Activated T-helper 2 cell treated with anti-CD3 and anti-CD28 coated beads, Interferon-gamma antibody, Interleukin-2, Interleukin-4, amounts not matched to agents 10 μg/mL and 5 μg/mL and 100 μg/mL, durations not matched to agents 14 hours and 24 hours and 36 hours (primary cell): ENCODE measurements around the gene PPP2R2C. TPM values are rescaled to one million over a fixed set of nuclear protein-coding genes. Genes with fewer than 3 reads are reported as not detected.

Source experiments
- DNase-seq: peaks from one replicate; pipeline ENCODE4 v3.0.0; 2021; ENCODE audit warnings: low spot score
- H3K27ac Mint-ChIP-seq: one replicate; pipeline ENCODE4 v1.8.0; 2021; ENCODE audit warnings: mixed read lengths
- H3K27me3 Mint-ChIP-seq: one replicate; pipeline ENCODE4 v1.8.0; 2021; ENCODE audit warnings: low read depth, mixed read lengths
- H3K36me3 Mint-ChIP-seq: one replicate; pipeline ENCODE4 v1.8.0; 2021; ENCODE audit warnings: low read depth, mixed read lengths
- H3K4me1 Mint-ChIP-seq: one replicate; pipeline ENCODE4 v1.8.0; 2021; ENCODE audit warnings: low read depth, mixed read lengths
- H3K4me3 Mint-ChIP-seq: one replicate; pipeline ENCODE4 v1.8.0; 2021; ENCODE audit warnings: low read depth, mild to moderate bottlenecking, moderate library complexity, mixed read lengths
- H3K9me3 Mint-ChIP-seq: one replicate; pipeline ENCODE4 v1.8.0; 2021; ENCODE audit warnings: mixed read lengths
- intact Hi-C: fragments of 100-400 bp; cut with micrococcal nuclease; formaldehyde crosslinking; loops from one replicate; pipeline ENCODE4 v1.15.1; 2023
- total RNA-seq: library from RNA; stranded (reverse); gene quantifications from 2 replicates; pipeline ENCODE4 v1.2.3, GENCODE V29; 2022

PPP2R2C gene
- total RNA-seq, 1 donor from 2014 or later = not detected

GRCh38 chr4:6354626-6355025, 117.8 kb downstream of the PPP2R2C start:
- Mint-ChIP-seq H3K4me1 (no peaks in the 10 kb centered on the region), H3K4me3 (no peak overlapping the region), H3K27me3 (no peaks in the 10 kb centered on the region), H3K36me3 (no peaks in the 10 kb centered on the region), H3K27ac (no peak overlapping the region), H3K9me3 (no peaks in the 10 kb centered on the region)
- intact Hi-C loops = no loop called here
- no peak for DNase-seq

DNA sequence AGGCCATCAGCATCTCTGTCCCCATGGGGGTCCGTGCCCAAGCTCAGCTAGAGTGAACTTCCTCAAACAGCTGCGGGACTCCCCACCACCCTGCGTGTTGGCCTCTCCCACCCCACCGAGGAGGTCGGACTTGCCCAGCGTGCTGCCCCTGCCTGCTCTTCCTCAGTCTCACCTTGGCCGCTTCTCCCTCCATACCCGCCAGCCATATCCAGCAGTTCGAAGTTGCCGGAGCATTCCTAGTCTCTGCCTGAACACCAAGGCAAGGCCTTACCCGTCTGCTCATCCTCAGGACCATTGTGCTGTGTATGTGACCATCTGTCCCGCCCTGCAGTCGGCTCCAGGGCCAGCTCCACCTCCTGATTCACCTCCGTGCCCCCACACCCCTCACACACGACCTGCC, 118.3 kb downstream of the PPP2R2C start:
- H3K4me3 Mint-ChIP-seq = no peak overlapping the region
- H3K4me1 Mint-ChIP-seq = no peaks in the 10 kb centered on the region
- intact Hi-C loops = no loop called here
- H3K36me3 Mint-ChIP-seq = no peaks in the 10 kb centered on the region
- DNase-seq = no peak
- no peak overlapping the region for H3K27ac Mint-ChIP-seq
- no peaks in the 10 kb centered on the region for H3K9me3 Mint-ChIP-seq
- no peaks in the 10 kb centered on the region for H3K27me3 Mint-ChIP-seq

GRCh38 chr4:6352031-6352692, 120.3 kb downstream of the PPP2R2C start:
- Mint-ChIP-seq H3K9me3 (no peaks in the 10 kb centered on the region), H3K4me1 (no peaks in the 10 kb centered on the region), H3K36me3 (no peaks in the 10 kb centered on the region), H3K27ac (no peak overlapping the region), H3K27me3 (no peaks in the 10 kb centered on the region), H3K4me3 (no peak overlapping the region)
- no peak for DNase-seq
- intact Hi-C loops = no loop called here

DNA sequence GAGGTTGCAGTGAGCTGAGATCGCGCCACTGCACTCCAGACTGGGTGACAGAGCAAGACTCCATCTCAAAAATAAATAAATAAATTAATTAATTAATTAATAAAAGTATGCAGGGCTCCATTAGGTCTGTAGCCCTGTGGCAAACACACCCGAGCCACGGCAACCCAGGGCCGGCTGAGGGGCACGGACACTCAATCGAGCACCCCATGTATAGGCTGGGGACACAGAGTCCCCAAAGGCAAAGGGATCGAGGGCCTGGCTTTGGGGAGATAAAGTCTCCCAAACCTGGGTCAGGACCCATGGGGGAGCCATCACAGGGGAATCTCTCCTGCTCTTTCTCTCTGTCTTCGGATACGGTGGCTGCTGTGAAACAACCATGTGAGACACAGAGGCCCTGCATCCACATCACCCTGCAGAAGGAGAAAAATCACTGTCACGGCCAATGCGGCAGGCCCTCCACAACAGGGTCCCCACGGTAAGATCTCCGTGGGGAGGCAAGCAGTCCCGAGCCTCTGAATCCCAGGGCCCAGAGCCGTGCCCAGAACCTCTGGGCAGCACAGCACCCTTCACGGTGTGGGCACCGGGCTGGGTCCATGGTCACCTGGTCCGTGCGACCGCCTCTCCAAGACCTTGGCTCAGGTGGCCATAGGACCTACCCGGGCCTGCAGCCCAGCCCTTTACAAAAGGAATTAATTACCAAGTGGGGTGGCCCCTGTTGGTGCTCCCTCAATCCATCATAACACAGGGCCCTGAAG, 121.0 kb downstream of the PPP2R2C start:
- Mint-ChIP-seq H3K4me3 (no peak overlapping the region), H3K27me3 (no peaks in the 10 kb centered on the region), H3K36me3 (no peaks in the 10 kb centered on the region), H3K4me1 (no peaks in the 10 kb centered on the region), H3K9me3 (no peaks in the 10 kb centered on the region), H3K27ac (no peak overlapping the region)
- DNase-seq = no peak
- intact Hi-C loops = no loop called here

DNA sequence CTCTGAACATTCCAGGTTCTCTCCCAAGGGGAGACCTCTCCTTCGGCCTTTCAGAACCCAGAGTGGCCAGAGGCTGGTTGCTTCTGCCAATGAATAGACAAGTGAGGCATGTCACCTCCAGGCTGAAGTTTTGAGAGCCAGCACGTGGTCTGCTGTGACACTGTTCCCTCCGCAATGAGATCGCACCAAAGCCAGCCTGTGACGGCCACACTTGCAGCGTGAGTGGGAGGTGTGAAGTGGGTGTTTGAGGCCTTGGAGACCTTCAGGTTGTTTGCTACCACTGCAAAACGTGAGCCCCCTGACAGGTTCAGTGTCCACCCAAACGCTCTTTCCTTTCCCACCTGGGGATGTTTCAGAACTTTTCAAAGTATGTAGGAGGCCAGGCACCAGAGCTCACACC, 121.8 kb downstream of the PPP2R2C start:
- DNase-seq = no peak
- no peaks in the 10 kb centered on the region for H3K36me3 Mint-ChIP-seq
- H3K9me3 Mint-ChIP-seq = no peaks in the 10 kb centered on the region
- no peak overlapping the region for H3K27ac Mint-ChIP-seq
- no peak overlapping the region for H3K4me3 Mint-ChIP-seq
- intact Hi-C loops = no loop called here
- H3K27me3 Mint-ChIP-seq = no peaks in the 10 kb centered on the region
- H3K4me1 Mint-ChIP-seq = no peaks in the 10 kb centered on the region

- Mint-ChIP-seq H3K27me3 (no peaks in the 10 kb centered on the region), H3K4me3 (no peak overlapping the region), H3K9me3 (no peaks in the 10 kb centered on the region), H3K27ac (no peak overlapping the region), H3K4me1 (no peaks in the 10 kb centered on the region), H3K36me3 (no peaks in the 10 kb centered on the region)
- no peak for DNase-seq
- intact Hi-C loops = no loop called here
Measured at GRCh38 chr4:6349896-6350603, 122.4 kb downstream of the PPP2R2C start.

DNA sequence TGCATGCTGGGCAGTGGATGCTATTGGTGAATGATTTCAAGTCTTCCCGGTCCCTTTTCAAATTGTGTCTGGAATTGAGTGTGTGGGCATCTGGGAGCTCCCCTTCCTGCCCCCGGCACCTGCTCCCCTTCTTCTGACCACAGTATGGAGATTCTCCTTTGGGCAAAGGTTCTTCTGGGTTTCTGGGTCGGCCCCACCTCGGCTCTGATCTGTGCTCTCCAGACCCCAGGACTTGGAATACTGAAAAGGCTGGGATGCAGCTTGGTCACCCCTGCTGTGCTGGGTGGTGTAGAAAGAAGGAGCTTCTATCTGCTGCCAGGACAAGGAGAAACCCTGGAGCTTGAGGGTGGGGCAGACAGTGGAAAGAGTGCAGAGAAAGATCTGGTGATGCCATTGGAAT, 124.0 kb downstream of the PPP2R2C start:
- H3K9me3 Mint-ChIP-seq = no peaks in the 10 kb centered on the region
- H3K36me3 Mint-ChIP-seq = no peaks in the 10 kb centered on the region
- intact Hi-C loops = no loop called here
- H3K27ac Mint-ChIP-seq = no peak overlapping the region
- DNase-seq = no peak
- H3K4me1 Mint-ChIP-seq = no peaks in the 10 kb centered on the region
- no peak overlapping the region for H3K4me3 Mint-ChIP-seq
- no peaks in the 10 kb centered on the region for H3K27me3 Mint-ChIP-seq

DNA sequence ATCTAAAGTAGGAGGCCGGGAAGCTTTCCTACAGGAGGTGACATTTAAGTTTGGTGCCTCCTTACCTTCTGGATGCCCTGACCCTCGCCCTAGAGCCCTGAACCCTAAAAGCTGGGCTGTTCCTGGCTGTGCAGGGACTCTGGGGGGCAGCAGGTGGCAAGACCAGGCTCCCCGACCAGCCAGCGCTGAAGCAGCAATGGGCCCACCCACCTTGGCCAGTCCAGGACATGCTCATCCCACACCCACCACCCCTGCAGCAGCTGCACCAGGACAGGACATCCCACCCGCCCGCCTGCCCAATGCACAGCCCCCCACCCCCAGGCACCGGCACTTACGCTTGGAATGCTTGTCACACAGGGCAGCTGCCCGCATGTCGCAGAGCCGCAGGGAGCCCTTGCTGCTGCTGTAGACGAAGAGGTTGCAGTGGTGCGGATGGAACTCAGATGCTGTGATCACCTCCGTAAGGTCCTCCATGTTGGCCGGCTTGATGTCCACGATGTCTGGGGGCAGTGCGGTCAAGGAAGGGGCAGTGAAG, 124.8 kb downstream of the PPP2R2C start:
- H3K4me3 Mint-ChIP-seq = no peak overlapping the region
- peaks cover 3% of the 10 kb centered on the region for H3K27me3 Mint-ChIP-seq
- no peaks in the 10 kb centered on the region for H3K36me3 Mint-ChIP-seq
- no peaks in the 10 kb centered on the region for H3K4me1 Mint-ChIP-seq
- intact Hi-C loops = no loop called here
- no peaks in the 10 kb centered on the region for H3K9me3 Mint-ChIP-seq
- no peak overlapping the region for H3K27ac Mint-ChIP-seq
- no peak for DNase-seq

- no peak overlapping the region for H3K4me3 Mint-ChIP-seq
- intact Hi-C loops = no loop called here
- H3K36me3 Mint-ChIP-seq = no peaks in the 10 kb centered on the region
- H3K27me3 Mint-ChIP-seq = peaks cover 4% of the 10 kb centered on the region
- no peaks in the 10 kb centered on the region for H3K4me1 Mint-ChIP-seq
- no peaks in the 10 kb centered on the region for H3K9me3 Mint-ChIP-seq
- no peak overlapping the region for H3K27ac Mint-ChIP-seq
- no peak for DNase-seq
Measured at GRCh38 chr4:6346373-6347110, 125.9 kb downstream of the PPP2R2C start.

DNA sequence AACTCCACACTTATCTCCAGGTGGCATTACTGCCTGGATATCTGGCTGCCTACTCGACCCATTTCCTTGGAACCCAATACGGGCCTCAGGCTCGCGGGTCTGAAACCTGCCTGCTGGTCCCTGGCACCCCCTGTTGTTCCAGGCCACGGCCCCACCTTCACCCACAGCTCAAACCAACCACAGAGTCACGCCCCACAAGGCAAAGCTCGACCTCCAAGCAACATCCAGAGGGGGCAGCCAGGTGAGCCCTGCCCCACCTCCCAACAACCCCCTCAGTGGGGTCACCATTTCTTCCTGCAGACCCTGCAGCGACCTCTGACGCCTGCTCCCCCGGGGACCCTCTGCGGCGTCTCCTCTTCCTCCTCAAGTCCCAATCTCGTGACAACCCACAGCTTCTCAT, 126.5 kb downstream of the PPP2R2C start:
- Mint-ChIP-seq H3K4me3 (no peak overlapping the region), H3K4me1 (no peaks in the 10 kb centered on the region), H3K27ac (no peak overlapping the region), H3K9me3 (no peaks in the 10 kb centered on the region), H3K36me3 (no peaks in the 10 kb centered on the region), H3K27me3 (peaks cover 7% of the 10 kb centered on the region)
- intact Hi-C loops = no loop called here
- DNase-seq = no peak

- Mint-ChIP-seq H3K4me1 (no peaks in the 10 kb centered on the region), H3K36me3 (no peaks in the 10 kb centered on the region), H3K4me3 (no peak overlapping the region), H3K27ac (no peak overlapping the region), H3K9me3 (no peaks in the 10 kb centered on the region), H3K27me3 (peaks cover 10% of the 10 kb centered on the region)
- intact Hi-C loops = no loop called here
- no peak for DNase-seq
Measured at GRCh38 chr4:6345096-6345830, 127.2 kb downstream of the PPP2R2C start.

- Mint-ChIP-seq H3K27ac (no peak overlapping the region), H3K9me3 (no peaks in the 10 kb centered on the region), H3K36me3 (no peaks in the 10 kb centered on the region), H3K4me1 (peaks cover under 1% of the 10 kb centered on the region), H3K27me3 (peaks cover 12% of the 10 kb centered on the region), H3K4me3 (no peak overlapping the region)
- intact Hi-C loops = no loop called here
- DNase-seq = no peak
Measured at GRCh38 chr4:6343939-6344408, 128.4 kb downstream of the PPP2R2C start.
